A549 (cell line): ENCODE data around the gene UNC5B.

ENCODE experiments used
- CHD4 ChIP-seq: fragments of 200-600 bp; sonication (generic); IDR thresholded peaks from 2 replicates; pipeline ENCODE4 v1.6.1; 2016; ENCODE audit warnings: antibody characterized with exemption, mild to moderate bottlenecking, borderline replicate concordance
- ZFP36 ChIP-seq: fragments of 450-650 bp; IDR thresholded peaks from 2 replicates; pipeline ENCODE4 v1.6.1; 2014; ENCODE audit warnings: borderline replicate concordance; ENCODE audit not compliant: partially characterized antibody

DNA sequence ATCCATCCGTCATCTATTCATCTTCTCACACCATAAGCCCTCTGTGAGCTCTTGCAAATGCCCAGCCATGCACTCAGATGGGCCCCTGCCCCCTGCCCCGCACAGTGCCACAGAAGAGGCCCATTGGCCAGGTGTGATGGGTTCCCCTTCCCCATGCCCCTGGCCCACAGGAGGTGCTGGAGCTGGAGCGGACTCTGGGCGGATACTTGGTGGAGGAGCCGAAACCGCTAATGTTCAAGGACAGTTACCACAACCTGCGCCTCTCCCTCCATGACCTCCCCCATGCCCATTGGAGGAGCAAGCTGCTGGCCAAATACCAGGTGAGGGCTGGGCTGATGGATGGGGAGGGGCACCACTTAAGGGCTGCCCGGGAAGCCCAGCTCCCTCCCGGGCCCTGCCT, 83.3 kb downstream of the UNC5B start:
- TF ChIP-seq CHD4 = no peak
- no peak for TF ChIP-seq ZFP36
